Activated T-cell treated with anti-CD3 and anti-CD28 coated beads for 4 hours (primary cell): Measurements from ENCODE around the gene KRT35.

ENCODE experiments used
- DNase-seq: peaks from one replicate; pipeline ENCODE4 v3.0.0-alpha.2; 2020

Gene KRT35

GRCh38 chr17:41486316-41486715, 5.4 kb upstream of the KRT35 start:
- no peak for DNase-seq

- DNase-seq, result no peak
Observed at GRCh38 chr17:41484920-41485904, 4.3 kb upstream of the KRT35 start.

- DNase-seq, result no peak
Observed at GRCh38 chr17:41483991-41484826, 3.3 kb upstream of the KRT35 start.

- DNase-seq, result no peak
Observed at GRCh38 chr17:41483531-41483930, 2.6 kb upstream of the KRT35 start.

- DNase-seq, result no peak
Observed at GRCh38 chr17:41480581-41480980, 370 bp downstream of the KRT35 start.

GRCh38 chr17:41480136-41480535, 815 bp downstream of the KRT35 start:
- no peak for DNase-seq

GRCh38 chr17:41478237-41478636, 2.7 kb downstream of the KRT35 start:
- DNase-seq, result no peak

GRCh38 chr17:41476866-41477815, 3.8 kb downstream of the KRT35 start:
- no peak for DNase-seq

- DNase-seq, result no peak
Observed at GRCh38 chr17:41475421-41475820, 5.5 kb downstream of the KRT35 start.

GRCh38 chr17:41474863-41475262, 6.1 kb downstream of the KRT35 start:
- no peak for DNase-seq

GRCh38 chr17:41468346-41468745, 12.6 kb downstream of the KRT35 start:
- no peak for DNase-seq

- DNase-seq, result no peak
Observed at GRCh38 chr17:41467561-41467960, 13.4 kb downstream of the KRT35 start.

GRCh38 chr17:41466988-41467387, 14.0 kb downstream of the KRT35 start, which contains the start of gene KRT32:
KRT32 (minus strand) TSS chr17:41467386; CDS start chr17:41467325, 61 bp downstream.
- no peak for DNase-seq

- DNase-seq, result no peak
Observed at GRCh38 chr17:41464682-41465081, 16.3 kb downstream of the KRT35 start.

- no peak for DNase-seq
Observed at GRCh38 chr17:41464173-41464572, 16.8 kb downstream of the KRT35 start.

GRCh38 chr17:41463746-41464145, 17.2 kb downstream of the KRT35 start:
- no peak for DNase-seq

GRCh38 chr17:41462705-41463104, 18.2 kb downstream of the KRT35 start:
- no peak for DNase-seq

GRCh38 chr17:41457676-41458075, 23.3 kb downstream of the KRT35 start:
- DNase-seq, result no peak

- DNase-seq, result no peak
Observed at GRCh38 chr17:41456204-41456603, 24.7 kb downstream of the KRT35 start.

- DNase-seq, result no peak
Observed at GRCh38 chr17:41455236-41455635, 25.7 kb downstream of the KRT35 start.

GRCh38 chr17:41453066-41453465, 27.9 kb downstream of the KRT35 start:
- no peak for DNase-seq

- no peak for DNase-seq
Observed at GRCh38 chr17:41452281-41452680, 28.7 kb downstream of the KRT35 start.
